Amniotic epithelial cell (primary cell): ENCODE measurements around the gene REV3L.

Source experiments
- DNase-seq: peaks from one replicate; pipeline ENCODE4 v3.0.0-alpha.2; 2010; ENCODE audit warnings: low read depth

Gene REV3L

GRCh38 chr6:111423960-111424846, 58.8 kb downstream of the REV3L start:
- peak; percentile 14 for DNase-seq

- peak; percentile 26 for DNase-seq
Measured at GRCh38 chr6:111423055-111423633, 59.9 kb downstream of the REV3L start.

GRCh38 chr6:111418971-111419693, 63.9 kb downstream of the REV3L start:
- DNase-seq: peak; percentile 82

- DNase-seq: peak; percentile 36
Measured at GRCh38 chr6:111417946-111418345, 65.1 kb downstream of the REV3L start.

- DNase-seq: peak; percentile 27
Measured at GRCh38 chr6:111417181-111417585, 65.8 kb downstream of the REV3L start.

- DNase-seq: peak; percentile 16
Measured at GRCh38 chr6:111416529-111416928, 66.5 kb downstream of the REV3L start.

GRCh38 chr6:111414373-111414772, 68.6 kb downstream of the REV3L start:
- DNase-seq: no peak

GRCh38 chr6:111411978-111412566, 70.9 kb downstream of the REV3L start:
- DNase-seq: no peak

- DNase-seq: no peak
Measured at GRCh38 chr6:111411046-111411445, 72.0 kb downstream of the REV3L start.

GRCh38 chr6:111410371-111410770, 72.6 kb downstream of the REV3L start:
- no peak for DNase-seq

- no peak for DNase-seq
Measured at GRCh38 chr6:111409430-111409829, 73.6 kb downstream of the REV3L start.

GRCh38 chr6:111407686-111408085, 75.3 kb downstream of the REV3L start:
- no peak for DNase-seq

GRCh38 chr6:111406200-111406721, 76.8 kb downstream of the REV3L start:
- no peak for DNase-seq

GRCh38 chr6:111403388-111403787, 79.6 kb downstream of the REV3L start:
- DNase-seq: no peak

- DNase-seq: no peak
Measured at GRCh38 chr6:111399626-111400025, 83.4 kb downstream of the REV3L start.

GRCh38 chr6:111388681-111389080, 94.3 kb downstream of the REV3L start:
- no peak for DNase-seq

- peak; percentile 13 for DNase-seq
Measured at GRCh38 chr6:111382476-111383294, 100.3 kb downstream of the REV3L start.

GRCh38 chr6:111381728-111382127, 101.3 kb downstream of the REV3L start:
- no peak for DNase-seq

- peak; percentile 13 for DNase-seq
Measured at GRCh38 chr6:111381123-111381522, 101.9 kb downstream of the REV3L start.

- DNase-seq: no peak
Measured at GRCh38 chr6:111379831-111380230, 103.2 kb downstream of the REV3L start.

- no peak for DNase-seq
Measured at GRCh38 chr6:111379302-111379701, 103.7 kb downstream of the REV3L start.
